Transverse colon (tissue), 4 donors: ENCODE data around the gene C2orf15. TPM values are rescaled to one million over a fixed set of nuclear protein-coding genes. Genes with fewer than 3 reads are reported as not detected.
"Not testable (repeated sequence)": the region's sequence is repeated elsewhere in the genome, so short reads cannot be mapped to it uniquely, and the experiment has no call there.

Source experiments
- DNase-seq: peaks from one replicate; pipeline ENCODE4 v3.0.0-alpha.2; 2019
- H3K27ac ChIP-seq, 4 donors: fragments of 200-600 bp; sonication (generic); 2 replicates each; pipeline ENCODE4 v1.5.1; 2016 to 2018; ENCODE audit warnings: inconsistent platforms in 4 of 4
- H3K27me3 ChIP-seq: fragments of 200-600 bp; sonication (generic); 2 replicates; pipeline ENCODE4 v1.5.1; 2017; ENCODE audit warnings: inconsistent platforms
- H3K36me3 ChIP-seq, 4 donors: fragments of 200-600 bp; sonication (generic); 2 replicates each; pipeline ENCODE4 v1.5.1; 2017 to 2019; ENCODE audit warnings: inconsistent platforms in 4 of 4
- H3K4me1 ChIP-seq, 4 donors: fragments of 200-600 bp; sonication (generic); 2 replicates each; pipeline ENCODE4 v1.5.1; 2017 to 2020; ENCODE audit warnings: inconsistent platforms in 4 of 4
- H3K4me3 ChIP-seq, 4 donors: fragments of 200-600 bp; sonication (generic); 1 replicate in 1 of 4; 2 replicates in 3 of 4; pipeline versions ENCODE4 v1.5.1 to v1.6.1; 2017 to 2019; ENCODE audit warnings: inconsistent platforms in 4 of 4
- H3K9me3 ChIP-seq, 2 donors: fragments of 200-600 bp; sonication (generic); 2 replicates each; pipeline ENCODE4 v1.5.1; 2017 to 2019; ENCODE audit warnings: inconsistent platforms in 2 of 2
- CTCF ChIP-seq, 5 experiments: fragments of 200-600 bp in 3 of 5; fragments of 450-650 bp in 2 of 5; sonication (generic) in 3 of 5; IDR thresholded peaks; 1 replicate in 2 of 5; 2 replicates in 3 of 5; pipeline ENCODE4 v1.5.1; 2016 to 2017; ENCODE audit warnings: antibody characterized with exemption in 5 of 5, inconsistent platforms in 3 of 5, mild to moderate bottlenecking in 2 of 5, moderate library complexity in 1 of 5
- EP300 ChIP-seq: sonication (generic); formaldehyde crosslinking; IDR thresholded peaks from one replicate; pipeline ENCODE4 v1.6.1; 2017; ENCODE audit warnings: antibody characterized with exemption, low read depth
- POLR2A ChIP-seq: fragments of 450-650 bp; IDR thresholded peaks from one replicate; pipeline ENCODE4 v1.6.1; 2016; ENCODE audit warnings: antibody characterized with exemption, mild to moderate bottlenecking, moderate library complexity
- POLR2AphosphoS5 ChIP-seq, 3 donors: sonication (generic); formaldehyde crosslinking; IDR thresholded peaks; one replicate each; pipeline ENCODE4 v1.6.1; 2016; ENCODE audit warnings: antibody characterized with exemption in 3 of 3
- WGBS, 2 donors: methylation state at CpG; one replicate each; pipeline ENCODE4 v1.1.5; 2018; ENCODE audit warnings: low coverage in 1 of 2; 5-methylcytosine and 5-hydroxymethylcytosine counted together
- in situ Hi-C, 4 donors: fragments of 200-750 bp; cut with MboI; loops; one replicate each; pipeline versions ENCODE4 v1.15.0 to v1.15.1; 2017; ENCODE audit warnings: low sequenced_read_pairs in 3 of 4, low pct_ligation_motif_present in 1 of 4, low pct_unique_long_range_greater_than_20kb in 1 of 4
- intact Hi-C: fragments of 100-400 bp; cut with DNase I; formaldehyde crosslinking; loops from one replicate; pipeline ENCODE4 v1.15.1; 2023; ENCODE audit warnings: low total_unique reads
- total RNA-seq, 4 donors: library from RNA; depleted of rRNA; stranded (reverse); fragments of >200 nt; gene quantifications; one replicate each; pipeline ENCODE4 v1.1.0, GENCODE V29; 2016

Gene C2orf15
- total RNA-seq, 4 donors from 2014 or later = 0.82 to 3.7 (median 1.8) TPM; not detected in 1

GRCh38 chr2:99106913-99107312, 34.6 kb upstream of the C2orf15 start:
- no peak overlapping the region for H3K27ac ChIP-seq
- no peaks in the 10 kb centered on the region for H3K27me3 ChIP-seq
- no peaks in the 10 kb centered on the region for H3K36me3 ChIP-seq
- no peak for DNase-seq
- no peak for TF ChIP-seq POLR2AphosphoS5 (IDR thresholded peaks at IDR 0.05)
- no peak for TF ChIP-seq EP300
- TF ChIP-seq CTCF (IDR thresholded peaks at IDR 0.05) = no peak
- no peak for TF ChIP-seq POLR2A
- no peak overlapping the region for H3K4me3 ChIP-seq
- WGBS, 2 donors = 40 to 73% methylated on average over 2 of the region's 2 CpGs
- in situ Hi-C loops (no loop called here), intact Hi-C loops (no loop called here)
- H3K9me3 ChIP-seq = no peaks in the 10 kb centered on the region
- H3K4me1 ChIP-seq = no peaks in the 10 kb centered on the region

GRCh38 chr2:99111236-99111635, 30.3 kb upstream of the C2orf15 start:
- TF ChIP-seq POLR2A = no peak
- intact Hi-C loops (no loop called here), in situ Hi-C loops (no loop called here)
- Histone ChIP-seq H3K27me3 (no peaks in the 10 kb centered on the region), H3K27ac (no peak overlapping the region), H3K36me3 (no peaks in the 10 kb centered on the region), H3K4me3 (no peak overlapping the region), H3K4me1 (no peaks in the 10 kb centered on the region), H3K9me3 (no peaks in the 10 kb centered on the region)
- 63 to 88% methylated on average over 2 of the region's 2 CpGs for WGBS, 2 donors
- no peak for DNase-seq

- Histone ChIP-seq H3K36me3 (no peaks in the 10 kb centered on the region), H3K27me3 (no peaks in the 10 kb centered on the region), H3K4me1 (no peaks in the 10 kb centered on the region), H3K27ac (no peak overlapping the region), H3K9me3 (no peaks in the 10 kb centered on the region), H3K4me3 (no peak overlapping the region)
- in situ Hi-C loops = no loop called here
- WGBS, 2 donors = 86 to 87% methylated on average over 1 of the region's 1 CpG
- no peak for DNase-seq
- intact Hi-C loops = no loop called here
- TF ChIP-seq EP300 = no peak
These were observed 29.6 kb upstream of the C2orf15 start for GRCh38 chr2:99111945-99112344.

- Histone ChIP-seq H3K27ac (no peak overlapping the region), H3K4me3 (no peak overlapping the region), H3K36me3 (no peaks in the 10 kb centered on the region), H3K27me3 (no peaks in the 10 kb centered on the region), H3K9me3 (no peaks in the 10 kb centered on the region), H3K4me1 (no peaks in the 10 kb centered on the region)
- DNase-seq = no peak
- in situ Hi-C loops = no loop called here
- 79 to 88% methylated on average over 4 of the region's 4 CpGs for WGBS, 2 donors
- no peak for TF ChIP-seq CTCF (IDR thresholded peaks at IDR 0.05)
- no peak for TF ChIP-seq POLR2AphosphoS5 (IDR thresholded peaks at IDR 0.05)
- TF ChIP-seq POLR2A = no peak
- no peak for TF ChIP-seq EP300
- intact Hi-C loops = no loop called here
These were observed 28.9 kb upstream of the C2orf15 start for GRCh38 chr2:99112617-99113016.

- in situ Hi-C loops = no loop called here
- no peaks in the 10 kb centered on the region for H3K4me1 ChIP-seq
- DNase-seq = no peak
- no peaks in the 10 kb centered on the region for H3K27me3 ChIP-seq
- peaks cover 35 to 37% of the 10 kb centered on the region in 2 donors for H3K9me3 ChIP-seq
- WGBS, 2 donors = 71 to 80% methylated on average over 2 of the region's 2 CpGs
- intact Hi-C loops = no loop called here
- no peak for TF ChIP-seq CTCF (IDR thresholded peaks at IDR 0.05)
- TF ChIP-seq POLR2A = no peak
- no peak for TF ChIP-seq EP300
- TF ChIP-seq POLR2AphosphoS5 (IDR thresholded peaks at IDR 0.05) = no peak
- H3K27ac ChIP-seq = no peak overlapping the region
- H3K36me3 ChIP-seq = peaks cover 0 to 19% (median 0%) of the 10 kb centered on the region in 4 donors
- H3K4me3 ChIP-seq = no peak overlapping the region
These were observed 13.5 kb upstream of the C2orf15 start for GRCh38 chr2:99127981-99128380.

GRCh38 chr2:99135044-99135556, 6.4 kb upstream of the C2orf15 start:
- intact Hi-C loops, H3K36me3 ChIP-seq, H3K4me3 ChIP-seq, H3K27ac ChIP-seq, in situ Hi-C loops, H3K4me1 ChIP-seq, H3K27me3 ChIP-seq, DNase-seq: not testable (repeated sequence)
- WGBS, 2 donors = 89% methylated on average over 2 of the region's 2 CpGs; no CpG with 5 or more reads in 1 of the 2 donors
- peaks cover 32 to 34% of the 10 kb centered on the region in 2 donors for H3K9me3 ChIP-seq
